ENCODE data around the gene NUBP1. TPM values are rescaled to one million over a fixed set of nuclear protein-coding genes. Genes with fewer than 3 reads are reported as not detected.

NUBP1 gene

GRCh38 chr16:10808850-10809249, 65.2 kb downstream of the NUBP1 start:
- no peaks in the 10 kb centered on the region for H3K36me3 ChIP-seq (ENCODE audit: insufficient read depth, low read length)
- H3K9me3 ChIP-seq (replicated peaks; ENCODE audit: low read length) = no peaks in the 10 kb centered on the region
- no peak overlapping the region for H3K9ac ChIP-seq (ENCODE audit: low read depth, low read length)
- H3K4me2 ChIP-seq (ENCODE audit: low read length) = no peak overlapping the region
- H3K4me1 ChIP-seq (ENCODE audit: control insufficient read depth, insufficient read depth, low read length) = no peaks in the 10 kb centered on the region
- H3K27me3 ChIP-seq (ENCODE audit: control insufficient read depth, insufficient read depth, low read length) = peaks cover 17% of the 10 kb centered on the region
- H3K4me3 ChIP-seq (ENCODE audit: low read length) = no peak overlapping the region

DNA sequence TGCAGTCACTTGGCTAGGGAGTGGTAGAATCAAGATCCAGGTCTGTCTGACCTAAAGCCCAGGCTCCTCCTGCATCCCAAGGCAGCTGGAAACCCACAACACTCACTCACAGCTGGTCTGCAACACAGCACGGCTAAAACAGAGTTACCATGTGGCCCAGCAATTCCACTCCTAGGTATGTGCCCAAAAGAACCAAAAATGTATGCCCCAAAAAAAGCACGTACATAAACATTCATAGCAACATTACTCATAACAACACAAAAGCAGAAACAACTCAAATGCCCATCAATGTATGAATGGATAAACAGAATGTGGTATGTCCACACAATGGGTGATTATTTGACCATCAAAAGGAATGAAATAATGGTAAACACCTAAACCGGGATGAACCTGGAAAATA, 66.1 kb downstream of the NUBP1 start:
- no peak overlapping the region for H3K4me2 ChIP-seq (ENCODE audit: low read length)
- no peak overlapping the region for H3K9ac ChIP-seq (ENCODE audit: low read depth, low read length)
- H3K4me1 ChIP-seq (ENCODE audit: control insufficient read depth, insufficient read depth, low read length) = no peaks in the 10 kb centered on the region
- no peaks in the 10 kb centered on the region for H3K9me3 ChIP-seq (replicated peaks; ENCODE audit: low read length)
- H3K36me3 ChIP-seq (ENCODE audit: insufficient read depth, low read length) = no peaks in the 10 kb centered on the region
- no peak overlapping the region for H3K4me3 ChIP-seq (ENCODE audit: low read length)
- H3K27me3 ChIP-seq (ENCODE audit: control insufficient read depth, insufficient read depth, low read length) = peaks cover 16% of the 10 kb centered on the region

- no peaks in the 10 kb centered on the region for H3K9me3 ChIP-seq (replicated peaks; ENCODE audit: low read length)
- H3K9ac ChIP-seq (ENCODE audit: low read depth, low read length) = no peak overlapping the region
- no peak overlapping the region for H3K4me2 ChIP-seq (ENCODE audit: low read length)
- H3K4me1 ChIP-seq (ENCODE audit: control insufficient read depth, insufficient read depth, low read length) = no peaks in the 10 kb centered on the region
- H3K36me3 ChIP-seq (ENCODE audit: insufficient read depth, low read length) = no peaks in the 10 kb centered on the region
- H3K4me3 ChIP-seq (ENCODE audit: low read length) = no peak overlapping the region
- peaks cover 19% of the 10 kb centered on the region for H3K27me3 ChIP-seq (ENCODE audit: control insufficient read depth, insufficient read depth, low read length)
Observed at GRCh38 chr16:10812312-10813098, 68.9 kb downstream of the NUBP1 start.

GRCh38 chr16:10813099-10813455, 69.4 kb downstream of the NUBP1 start:
- peaks cover 17% of the 10 kb centered on the region for H3K27me3 ChIP-seq (ENCODE audit: control insufficient read depth, insufficient read depth, low read length)
- no peaks in the 10 kb centered on the region for H3K36me3 ChIP-seq (ENCODE audit: insufficient read depth, low read length)
- H3K9me3 ChIP-seq (replicated peaks; ENCODE audit: low read length) = no peaks in the 10 kb centered on the region
- no peak overlapping the region for H3K4me2 ChIP-seq (ENCODE audit: low read length)
- no peak overlapping the region for H3K4me3 ChIP-seq (ENCODE audit: low read length)
- no peak overlapping the region for H3K9ac ChIP-seq (ENCODE audit: low read depth, low read length)
- H3K4me1 ChIP-seq (ENCODE audit: control insufficient read depth, insufficient read depth, low read length) = no peaks in the 10 kb centered on the region

DNA sequence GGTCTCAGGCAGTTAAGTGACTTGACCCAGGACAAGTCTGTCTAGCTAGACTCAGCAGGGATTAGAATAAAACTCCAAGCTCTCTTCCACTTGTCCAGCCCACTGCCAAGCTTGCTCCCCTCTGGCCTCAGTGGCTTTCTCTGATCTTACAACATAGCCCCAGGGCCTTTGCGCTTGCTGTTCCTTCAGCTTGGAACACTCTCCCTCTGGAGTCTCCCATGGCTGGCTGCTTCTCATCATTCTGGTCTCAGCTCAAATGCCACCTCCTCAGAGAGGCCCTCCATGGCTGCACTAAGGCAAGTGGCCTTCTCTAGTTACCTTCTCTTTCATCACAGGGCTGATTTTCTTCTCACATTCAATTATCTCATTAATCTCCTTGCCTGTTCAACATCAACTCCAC, 73.9 kb downstream of the NUBP1 start:
- no peak overlapping the region for H3K4me3 ChIP-seq (ENCODE audit: low read length)
- H3K4me1 ChIP-seq (ENCODE audit: control insufficient read depth, insufficient read depth, low read length) = no peaks in the 10 kb centered on the region
- no peak overlapping the region for H3K9ac ChIP-seq (ENCODE audit: low read depth, low read length)
- no peaks in the 10 kb centered on the region for H3K36me3 ChIP-seq (ENCODE audit: insufficient read depth, low read length)
- peaks cover 12% of the 10 kb centered on the region for H3K27me3 ChIP-seq (ENCODE audit: control insufficient read depth, insufficient read depth, low read length)
- no peak overlapping the region for H3K4me2 ChIP-seq (ENCODE audit: low read length)
- no peaks in the 10 kb centered on the region for H3K9me3 ChIP-seq (replicated peaks; ENCODE audit: low read length)

DNA sequence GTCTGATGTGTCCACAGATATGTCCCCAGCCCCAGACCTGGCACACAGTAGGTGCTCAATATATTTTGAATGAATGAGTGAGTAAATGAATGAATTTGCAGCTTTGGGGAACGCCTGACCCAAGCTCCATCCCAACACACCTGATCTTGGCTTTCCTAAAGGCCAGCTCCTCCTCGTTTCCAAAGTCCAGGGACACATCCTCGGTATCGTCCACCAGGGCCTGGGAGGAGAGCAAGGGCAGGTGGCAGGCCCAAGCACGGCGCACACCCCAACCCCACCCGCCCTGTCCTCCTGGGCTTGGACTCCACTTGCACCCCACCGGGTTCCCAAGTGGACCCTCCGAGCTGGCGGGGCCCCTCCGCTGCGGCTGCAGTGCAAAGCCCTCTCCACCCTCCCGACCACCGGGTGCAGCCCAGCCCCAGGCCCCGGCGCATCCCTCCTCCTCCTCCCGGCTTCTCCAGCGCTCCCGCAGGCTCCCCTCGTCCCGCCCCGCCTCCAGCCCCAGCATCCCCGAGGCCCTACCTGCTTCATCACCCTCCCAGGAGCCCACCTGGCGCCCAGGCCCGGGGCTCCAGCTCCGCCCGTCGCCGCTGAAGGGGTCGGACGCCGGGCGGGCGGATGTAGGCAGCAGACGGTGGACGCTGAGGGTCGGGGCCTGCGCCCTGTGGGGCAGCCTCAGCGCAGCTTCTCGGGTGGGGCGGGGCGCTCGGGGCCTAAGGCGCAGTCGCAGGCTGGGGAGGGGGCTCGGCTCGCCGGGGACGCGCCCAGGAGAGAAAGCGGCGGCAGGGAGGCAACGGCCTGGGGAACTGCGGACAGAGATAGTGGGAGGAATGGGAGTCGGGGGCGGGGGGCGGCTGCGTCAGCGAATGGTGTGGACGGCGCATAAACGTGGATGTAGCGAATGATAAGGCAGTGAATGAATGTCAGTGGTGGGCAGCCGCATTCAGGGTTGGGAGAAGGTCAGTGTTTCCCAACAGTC, 74.6 kb downstream of the NUBP1 start, which contains the start of gene TVP23A:
TVP23A (minus strand) TSS at position 832 of the 979 bp plus-strand sequence; CDS start at position 531, 301 bp downstream.
- Histone ChIP-seq H3K4me1 (ENCODE audit: control insufficient read depth, insufficient read depth, low read length) (no peaks in the 10 kb centered on the region), H3K4me3 (ENCODE audit: low read length) (no peak within 1 kb of the TSS), H3K4me2 (ENCODE audit: low read length) (no peak within 1 kb of the TSS), H3K27me3 (ENCODE audit: control insufficient read depth, insufficient read depth, low read length) (peaks cover 12% of the 10 kb centered on the region), H3K36me3 (ENCODE audit: insufficient read depth, low read length) (no peaks in the 10 kb centered on the region), H3K9ac (ENCODE audit: low read depth, low read length) (no peak within 1 kb of the TSS), H3K9me3 (replicated peaks; ENCODE audit: low read length) (no peaks in the 10 kb centered on the region)

Small RNA genes within 50 kb of the gene (small RNA-seq; reads per million reads assigned to genes)
- gene MTND4LP24 (not detected), gene MTND6P33 (not detected)

Data from skeletal muscle satellite cell (primary cell).